Prostate gland (tissue), 2 donors: ENCODE data around the gene SLC25A34.

Experiments
- POLR2A ChIP-seq: fragments of 450-650 bp; IDR thresholded peaks from one replicate; pipeline ENCODE4 v1.6.1; 2016; ENCODE audit warnings: antibody characterized with exemption, mild to moderate bottlenecking
- POLR2AphosphoS5 ChIP-seq: sonication (generic); formaldehyde crosslinking; IDR thresholded peaks from one replicate; pipeline ENCODE4 v1.6.1; 2017; ENCODE audit warnings: antibody characterized with exemption
- TF ChIP-seq, protein P1 (sequence below), 4 experiments: fragments of 200-600 bp in 2 of 4; fragments of 450-650 bp in 2 of 4; sonication (generic) in 2 of 4; IDR thresholded peaks; 1 replicate in 3 of 4; 2 replicates in 1 of 4; pipeline ENCODE4 v1.5.1; 2016 to 2019; ENCODE audit warnings: antibody characterized with exemption in 4 of 4, mild to moderate bottlenecking in 2 of 4, moderate library complexity in 2 of 4

DNA sequence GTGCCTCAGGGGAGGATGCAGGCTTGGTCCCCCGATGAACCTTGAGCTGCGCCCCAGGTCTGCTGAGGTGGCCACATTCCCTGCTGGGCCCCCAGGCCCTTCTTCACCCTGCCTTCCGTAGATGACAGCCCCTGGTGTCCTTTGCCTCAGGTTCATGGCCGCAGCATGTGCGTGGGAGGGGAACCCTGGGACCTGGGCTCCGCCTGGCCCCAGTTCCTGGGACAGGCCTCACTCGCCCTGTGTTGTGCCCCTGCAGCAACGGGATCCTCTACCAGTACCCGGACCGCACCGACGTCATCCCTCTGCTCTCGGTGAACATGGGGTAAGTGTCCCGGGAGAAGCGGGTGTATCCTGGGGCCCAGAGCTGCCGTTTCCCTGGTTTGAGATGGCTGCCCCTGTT, 5.1 kb upstream of the SLC25A34 start:
- TF ChIP-seq, protein P1, sequence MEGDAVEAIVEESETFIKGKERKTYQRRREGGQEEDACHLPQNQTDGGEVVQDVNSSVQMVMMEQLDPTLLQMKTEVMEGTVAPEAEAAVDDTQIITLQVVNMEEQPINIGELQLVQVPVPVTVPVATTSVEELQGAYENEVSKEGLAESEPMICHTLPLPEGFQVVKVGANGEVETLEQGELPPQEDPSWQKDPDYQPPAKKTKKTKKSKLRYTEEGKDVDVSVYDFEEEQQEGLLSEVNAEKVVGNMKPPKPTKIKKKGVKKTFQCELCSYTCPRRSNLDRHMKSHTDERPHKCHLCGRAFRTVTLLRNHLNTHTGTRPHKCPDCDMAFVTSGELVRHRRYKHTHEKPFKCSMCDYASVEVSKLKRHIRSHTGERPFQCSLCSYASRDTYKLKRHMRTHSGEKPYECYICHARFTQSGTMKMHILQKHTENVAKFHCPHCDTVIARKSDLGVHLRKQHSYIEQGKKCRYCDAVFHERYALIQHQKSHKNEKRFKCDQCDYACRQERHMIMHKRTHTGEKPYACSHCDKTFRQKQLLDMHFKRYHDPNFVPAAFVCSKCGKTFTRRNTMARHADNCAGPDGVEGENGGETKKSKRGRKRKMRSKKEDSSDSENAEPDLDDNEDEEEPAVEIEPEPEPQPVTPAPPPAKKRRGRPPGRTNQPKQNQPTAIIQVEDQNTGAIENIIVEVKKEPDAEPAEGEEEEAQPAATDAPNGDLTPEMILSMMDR (IDR thresholded peaks at IDR 0.05), result no peak
- TF ChIP-seq POLR2AphosphoS5 (no peak), POLR2A (no peak)
